ENCODE data around the gene TMEM63C.
"Not testable (repeated sequence)": the region's sequence is repeated elsewhere in the genome, so short reads cannot be mapped to it uniquely, and the experiment has no call there.

TMEM63C gene

DNA sequence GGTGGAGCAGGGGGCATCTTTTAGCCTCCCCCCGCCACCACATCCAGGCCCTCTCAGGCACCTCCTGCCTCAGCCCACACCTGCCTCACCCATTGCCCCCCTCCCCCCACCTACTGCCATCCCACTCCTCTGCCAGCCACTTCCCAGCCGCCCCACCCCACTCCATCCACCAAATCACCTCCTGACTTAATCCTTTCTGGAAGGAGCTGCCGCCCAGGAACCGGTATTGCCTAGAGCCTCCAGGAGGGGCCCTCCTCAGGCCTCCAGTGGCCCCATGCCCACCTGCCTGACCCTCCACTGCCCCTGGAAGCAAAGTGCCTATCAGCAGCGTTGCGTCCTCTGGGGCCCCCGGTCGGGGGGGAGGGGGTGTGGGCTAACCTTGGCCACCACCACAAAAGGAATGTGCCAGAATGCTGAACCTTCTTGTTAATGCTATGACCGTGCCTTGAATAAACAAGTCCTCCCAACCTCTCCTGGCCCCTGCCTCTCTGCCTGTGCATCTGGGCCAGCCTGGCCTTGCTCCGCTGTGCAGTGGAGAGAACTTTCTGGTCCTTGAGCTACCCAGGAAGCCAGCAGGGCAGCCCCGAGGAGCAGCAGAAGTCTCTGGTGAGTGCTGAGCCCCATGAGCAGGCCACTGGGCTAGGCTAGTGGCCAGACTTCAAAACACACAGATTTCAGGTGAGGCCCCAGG lies 77.6 kb downstream of the TMEM63C start:
- DNase-seq: no peak

DNA sequence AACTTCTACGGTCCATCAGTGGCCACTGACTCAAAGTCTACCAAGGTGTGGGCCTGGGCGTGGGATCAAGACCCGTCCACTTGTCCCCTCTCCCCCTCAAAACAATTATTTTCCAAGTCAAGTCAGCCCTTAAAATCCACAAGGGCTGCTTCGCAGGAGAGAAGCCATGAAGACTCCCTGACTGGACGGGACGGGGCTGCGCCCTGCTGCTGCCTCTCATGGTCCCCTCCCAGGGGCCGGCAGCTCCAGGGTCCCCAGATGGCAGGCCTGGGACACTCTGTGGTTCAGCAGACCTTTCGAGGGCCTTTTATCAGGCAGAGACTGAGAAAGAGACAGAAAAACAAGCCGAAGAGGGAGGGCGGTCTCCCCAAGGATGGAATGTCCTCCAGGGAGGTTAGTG lies 78.6 kb downstream of the TMEM63C start:
- DNase-seq: no peak

GRCh38 chr14:77260631-77261030 lies 79.0 kb downstream of the TMEM63C start:
- no peak for DNase-seq

GRCh38 chr14:77264466-77265186 lies 83.0 kb downstream of the TMEM63C start:
- DNase-seq: no peak

GRCh38 chr14:77265187-77265515 lies 83.6 kb downstream of the TMEM63C start:
- DNase-seq: no peak

- no peak for DNase-seq
Observed at GRCh38 chr14:77265561-77266335, 84.2 kb downstream of the TMEM63C start.

- no peak for DNase-seq
Observed at GRCh38 chr14:77266336-77266735, 84.7 kb downstream of the TMEM63C start.

DNA sequence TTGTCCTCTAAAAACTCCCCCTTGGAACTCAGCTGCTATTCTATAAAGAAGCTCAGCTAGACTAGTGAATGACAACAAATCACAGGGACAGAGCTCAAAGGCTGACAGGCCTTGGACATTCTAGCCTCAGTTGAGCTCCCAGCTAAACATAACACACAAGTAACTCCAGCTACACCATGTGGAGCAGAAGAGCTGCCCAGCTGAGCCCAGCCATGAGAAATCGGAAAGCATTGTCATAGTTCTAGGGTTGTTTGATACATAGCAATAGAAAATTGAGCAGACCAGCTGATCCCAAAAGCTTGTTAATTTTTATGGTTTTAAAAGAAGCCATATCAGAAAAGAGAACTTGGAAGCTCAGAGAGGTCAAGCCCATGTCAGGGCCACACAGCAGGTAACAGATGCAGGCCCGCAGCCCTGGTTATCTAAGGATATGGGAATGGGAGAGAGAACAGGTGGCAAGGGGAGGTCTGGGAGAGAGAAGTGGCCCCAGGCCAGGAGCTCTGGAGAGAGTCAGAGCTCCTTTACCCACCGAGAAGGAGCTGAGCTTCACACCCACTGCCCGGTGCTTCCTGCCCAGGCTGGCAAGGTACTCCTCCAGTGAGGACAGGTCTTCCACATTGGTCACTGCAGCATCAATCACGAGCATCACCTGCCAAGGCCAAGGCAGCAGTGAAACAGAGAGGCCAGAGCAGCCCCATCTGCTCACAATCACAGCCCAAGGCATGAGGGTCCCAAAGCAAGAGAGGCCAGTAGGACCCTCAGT lies 86.5 kb downstream of the TMEM63C start:
- no peak for DNase-seq

DNA sequence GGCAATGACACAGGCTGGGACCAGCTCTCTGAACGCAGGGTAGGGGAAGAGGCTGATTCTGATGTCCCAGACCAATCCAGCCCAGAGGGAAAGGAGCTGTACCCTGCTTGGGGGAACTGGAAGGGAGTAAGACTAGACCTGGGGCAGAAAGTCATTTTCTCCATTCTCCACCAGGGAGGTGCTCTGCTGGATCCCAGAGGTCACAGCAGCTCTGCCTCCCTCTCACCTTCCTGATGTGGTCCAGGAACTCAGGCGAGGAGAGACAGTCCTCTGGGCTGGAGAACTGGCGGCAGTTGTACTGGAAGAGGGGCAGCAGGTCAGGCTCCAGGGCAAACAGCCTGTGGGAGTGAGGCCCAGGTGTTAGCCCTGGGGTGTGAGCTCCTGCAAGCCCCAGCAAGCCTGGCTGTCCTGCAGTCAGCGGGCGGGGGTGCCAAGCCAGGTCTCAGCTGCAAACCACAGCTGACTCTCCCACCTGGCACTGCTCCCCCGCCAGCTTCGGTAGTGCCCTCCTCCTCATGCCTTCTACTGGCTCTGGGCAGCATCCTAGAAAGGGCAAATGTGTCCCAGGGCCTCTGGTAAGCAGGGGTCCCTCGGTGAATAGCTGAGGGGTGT lies 87.5 kb downstream of the TMEM63C start:
- no peak for DNase-seq

GRCh38 chr14:77270361-77271112 lies 88.9 kb downstream of the TMEM63C start:
- DNase-seq: no peak

GRCh38 chr14:77271113-77271710 lies 89.6 kb downstream of the TMEM63C start, which contains the start of gene NGB:
NGB (minus strand) TSS chr14:77271206; CDS start chr14:77270937, 269 bp downstream.
- no peak for DNase-seq

GRCh38 chr14:77272261-77272660 lies 90.7 kb downstream of the TMEM63C start:
- DNase-seq: no peak

GRCh38 chr14:77273796-77274195 lies 92.2 kb downstream of the TMEM63C start:
- no peak for DNase-seq

DNA sequence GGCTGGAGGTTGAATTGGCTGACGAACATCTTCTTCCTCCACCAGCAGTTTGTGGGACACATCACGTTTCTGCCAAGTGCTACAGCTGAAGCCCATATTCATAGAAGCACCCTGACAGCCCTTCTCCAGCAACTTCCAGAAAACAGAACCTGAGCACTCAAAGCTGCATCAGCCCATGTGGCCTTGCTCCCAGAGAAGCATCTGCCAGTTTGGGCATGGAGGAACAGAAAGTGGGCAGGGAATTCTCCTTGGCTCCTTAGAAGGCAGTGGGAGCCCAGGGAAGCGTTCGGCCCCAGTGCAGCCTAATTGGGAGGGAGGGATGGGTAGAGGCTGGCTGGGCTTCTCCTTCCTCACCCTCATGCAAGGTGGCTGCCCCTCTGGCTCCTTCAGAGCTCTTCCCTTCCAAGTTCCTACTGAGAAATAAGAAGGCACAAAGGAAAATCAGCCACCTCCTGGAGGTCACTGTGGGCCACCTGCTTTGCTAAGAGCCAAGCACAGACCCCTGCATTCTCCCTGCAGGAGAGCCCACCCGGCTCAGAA lies 93.5 kb downstream of the TMEM63C start:
- DNase-seq: no peak

GRCh38 chr14:77275601-77276017 lies 94.0 kb downstream of the TMEM63C start:
- no peak for DNase-seq

GRCh38 chr14:77276295-77276935 lies 94.8 kb downstream of the TMEM63C start:
- no peak for DNase-seq

DNA sequence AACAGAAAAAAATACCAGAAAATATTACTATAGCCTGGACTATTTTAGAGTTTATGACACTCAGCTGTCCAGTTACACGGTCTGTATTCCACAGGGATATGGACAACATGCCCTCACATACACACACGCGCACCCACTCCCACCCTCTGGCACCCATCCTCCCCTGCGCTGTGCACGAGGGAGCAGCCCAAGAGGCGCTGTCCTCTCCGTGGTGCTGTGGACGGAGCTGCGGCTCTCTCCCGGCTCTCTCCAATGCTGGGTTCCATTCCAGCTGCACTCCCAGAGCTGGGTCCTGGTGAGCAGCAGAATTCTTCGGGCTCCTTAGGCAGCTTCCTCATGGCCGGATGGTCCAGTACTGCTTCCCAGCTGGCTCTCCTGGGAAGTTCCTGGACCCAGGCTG lies 95.4 kb downstream of the TMEM63C start:
- DNase-seq: no peak

DNA sequence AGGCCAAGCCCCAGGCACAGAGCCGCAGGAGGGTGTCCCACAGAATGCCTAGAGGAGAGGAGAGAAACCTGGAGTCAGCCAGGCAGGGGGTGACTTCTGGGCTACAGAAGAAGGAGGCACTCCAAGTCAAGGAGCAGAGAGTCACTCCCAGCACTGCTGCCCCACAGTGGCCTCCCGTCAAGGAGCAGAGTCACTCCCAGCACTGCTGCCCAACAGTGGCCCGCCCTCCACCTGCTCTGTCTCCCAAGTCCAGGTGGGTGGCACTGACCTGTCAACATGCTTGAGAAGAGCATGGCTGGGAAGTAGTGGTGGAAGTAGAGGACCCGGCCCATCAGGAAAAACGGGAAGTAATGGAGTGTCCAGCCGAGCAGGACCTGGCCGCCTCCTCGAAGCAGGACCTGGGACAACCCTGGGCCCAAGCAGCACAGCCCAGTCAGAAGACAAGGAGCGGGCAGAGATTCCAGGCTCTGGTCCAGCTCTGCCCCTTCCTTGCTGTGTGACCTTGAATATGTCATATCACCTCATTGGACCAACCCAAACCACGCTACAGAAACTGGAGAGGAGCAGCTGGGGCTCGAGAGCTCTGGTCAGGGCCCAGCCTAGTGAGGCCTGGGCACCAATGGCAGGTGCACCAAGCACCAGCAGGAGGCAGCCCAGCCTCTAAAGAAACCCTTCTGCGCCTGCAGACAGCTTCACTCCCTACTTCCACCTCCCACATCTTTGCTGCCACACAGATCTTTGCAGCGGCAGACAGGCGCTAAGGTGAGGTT lies 97.0 kb downstream of the TMEM63C start:
- DNase-seq: no peak

DNA sequence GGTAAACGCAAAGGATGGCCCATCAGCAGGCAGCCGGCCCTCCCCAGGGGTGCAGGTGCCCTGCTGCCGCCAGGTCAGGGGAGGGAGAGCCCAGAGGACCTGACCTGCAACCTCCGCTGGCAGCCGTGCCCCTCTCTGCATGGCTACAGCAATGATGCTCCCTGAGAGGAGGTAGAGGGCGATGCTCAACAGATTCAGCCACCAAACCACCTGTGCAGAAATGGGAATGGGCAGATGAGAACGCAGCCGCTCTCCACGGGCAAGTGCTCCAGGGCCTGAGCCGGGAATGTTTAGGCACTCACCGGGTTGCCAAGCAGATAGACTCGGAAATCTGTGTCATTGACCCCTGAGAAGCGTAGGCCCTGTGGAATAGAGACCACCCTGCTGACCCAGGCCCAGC lies 98.1 kb downstream of the TMEM63C start:
- no peak for DNase-seq

DNA sequence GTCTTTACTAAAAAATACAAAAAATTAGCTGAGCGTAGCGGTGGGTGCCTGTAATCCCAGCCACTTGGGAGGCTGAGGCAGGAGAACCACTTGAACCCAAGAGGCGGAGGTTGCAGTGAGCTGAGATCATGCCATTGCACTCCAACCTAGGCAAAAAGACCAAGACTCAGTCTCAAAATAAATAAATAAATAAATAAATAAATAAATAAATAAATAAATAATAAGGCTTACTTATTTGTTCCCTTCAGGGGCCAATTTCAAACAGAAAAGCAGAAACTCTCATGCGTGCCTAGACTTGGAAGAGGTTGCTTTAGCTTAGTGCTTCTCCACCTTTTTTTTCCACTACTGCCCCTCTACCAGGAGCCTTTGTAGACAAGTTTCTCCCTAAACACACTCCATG lies 99.3 kb downstream of the TMEM63C start:
- not testable (repeated sequence) for DNase-seq

All from stimulated activated CD4-positive, alpha-beta T cell treated with anti-CD3 and anti-CD28 coated beads, Interleukin-4, amount 100 ng/mL, for 4 hours (primary cell).